LNCAP (cell line): ENCODE data around the gene AKR1B15.

Experiments
- TF ChIP-seq, protein P1 (sequence below): fragments of 450-650 bp; IDR thresholded peaks from 2 replicates; pipeline ENCODE4 v1.5.1; 2017; ENCODE audit warnings: mild to moderate bottlenecking

The AKR1B15 gene

DNA sequence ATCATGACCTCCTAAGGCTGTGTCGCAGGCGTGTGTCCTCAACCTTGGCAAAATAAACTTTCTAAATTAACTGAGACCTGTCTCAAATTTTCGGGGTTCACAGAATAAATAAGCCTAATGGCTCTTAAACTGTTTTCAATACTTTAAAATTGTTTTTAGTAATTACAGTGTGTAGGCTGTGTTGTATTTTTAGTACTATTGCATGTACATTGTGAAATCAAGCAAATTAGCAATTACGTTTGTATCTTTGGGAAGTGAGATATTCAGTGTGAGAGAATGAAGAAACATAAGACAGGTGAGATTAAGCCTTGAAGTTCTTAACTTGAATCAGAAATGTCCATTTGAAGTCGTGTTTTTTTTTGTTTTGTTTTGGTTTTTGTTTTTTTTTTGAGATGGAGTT, 26.3 kb upstream of the AKR1B15 start:
- TF ChIP-seq, protein P1, sequence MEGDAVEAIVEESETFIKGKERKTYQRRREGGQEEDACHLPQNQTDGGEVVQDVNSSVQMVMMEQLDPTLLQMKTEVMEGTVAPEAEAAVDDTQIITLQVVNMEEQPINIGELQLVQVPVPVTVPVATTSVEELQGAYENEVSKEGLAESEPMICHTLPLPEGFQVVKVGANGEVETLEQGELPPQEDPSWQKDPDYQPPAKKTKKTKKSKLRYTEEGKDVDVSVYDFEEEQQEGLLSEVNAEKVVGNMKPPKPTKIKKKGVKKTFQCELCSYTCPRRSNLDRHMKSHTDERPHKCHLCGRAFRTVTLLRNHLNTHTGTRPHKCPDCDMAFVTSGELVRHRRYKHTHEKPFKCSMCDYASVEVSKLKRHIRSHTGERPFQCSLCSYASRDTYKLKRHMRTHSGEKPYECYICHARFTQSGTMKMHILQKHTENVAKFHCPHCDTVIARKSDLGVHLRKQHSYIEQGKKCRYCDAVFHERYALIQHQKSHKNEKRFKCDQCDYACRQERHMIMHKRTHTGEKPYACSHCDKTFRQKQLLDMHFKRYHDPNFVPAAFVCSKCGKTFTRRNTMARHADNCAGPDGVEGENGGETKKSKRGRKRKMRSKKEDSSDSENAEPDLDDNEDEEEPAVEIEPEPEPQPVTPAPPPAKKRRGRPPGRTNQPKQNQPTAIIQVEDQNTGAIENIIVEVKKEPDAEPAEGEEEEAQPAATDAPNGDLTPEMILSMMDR: no peak

- TF ChIP-seq, protein P1: no peak
These were observed 20.9 kb upstream of the AKR1B15 start for GRCh38 chr7:134527979-134528371.

DNA sequence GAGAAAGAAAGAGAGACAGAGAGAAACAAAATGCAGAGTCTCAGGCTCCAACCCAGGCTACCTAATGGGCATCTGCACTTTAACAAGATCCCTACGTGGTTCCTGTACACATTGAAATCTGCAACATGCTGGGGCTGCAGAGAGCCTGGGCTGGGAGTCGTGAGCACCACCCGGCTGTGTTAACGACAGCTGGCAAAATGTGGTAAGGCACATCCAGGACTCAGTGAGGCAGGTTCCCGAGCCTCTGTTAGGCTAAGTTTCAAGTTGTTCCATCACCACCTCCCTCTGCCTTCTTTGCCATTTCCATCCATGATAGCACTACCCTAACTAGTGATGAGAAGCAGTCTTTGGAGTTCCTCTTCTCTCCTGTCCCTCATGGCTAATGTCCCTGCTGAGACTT, 20.2 kb upstream of the AKR1B15 start:
- TF ChIP-seq, protein P1: no peak

DNA sequence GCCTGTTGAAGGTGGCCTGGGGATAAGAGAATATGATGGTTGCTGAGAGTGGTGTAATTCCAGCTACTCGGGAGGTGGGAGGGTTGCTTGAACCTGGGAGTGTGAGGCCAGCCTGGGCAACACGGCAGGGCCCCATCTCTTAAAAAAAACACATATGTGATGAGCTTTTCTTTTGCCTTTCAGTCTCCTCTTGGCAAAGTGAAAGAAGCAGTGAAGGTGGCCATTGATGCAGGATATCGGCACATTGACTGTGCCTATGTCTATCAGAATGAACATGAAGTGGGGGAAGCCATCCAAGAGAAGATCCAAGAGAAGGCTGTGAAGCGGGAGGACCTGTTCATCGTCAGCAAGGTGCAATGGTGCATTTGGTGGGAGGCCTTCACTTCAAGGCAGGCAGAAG, 18.4 kb upstream of the AKR1B15 start:
- TF ChIP-seq, protein P1: no peak

DNA sequence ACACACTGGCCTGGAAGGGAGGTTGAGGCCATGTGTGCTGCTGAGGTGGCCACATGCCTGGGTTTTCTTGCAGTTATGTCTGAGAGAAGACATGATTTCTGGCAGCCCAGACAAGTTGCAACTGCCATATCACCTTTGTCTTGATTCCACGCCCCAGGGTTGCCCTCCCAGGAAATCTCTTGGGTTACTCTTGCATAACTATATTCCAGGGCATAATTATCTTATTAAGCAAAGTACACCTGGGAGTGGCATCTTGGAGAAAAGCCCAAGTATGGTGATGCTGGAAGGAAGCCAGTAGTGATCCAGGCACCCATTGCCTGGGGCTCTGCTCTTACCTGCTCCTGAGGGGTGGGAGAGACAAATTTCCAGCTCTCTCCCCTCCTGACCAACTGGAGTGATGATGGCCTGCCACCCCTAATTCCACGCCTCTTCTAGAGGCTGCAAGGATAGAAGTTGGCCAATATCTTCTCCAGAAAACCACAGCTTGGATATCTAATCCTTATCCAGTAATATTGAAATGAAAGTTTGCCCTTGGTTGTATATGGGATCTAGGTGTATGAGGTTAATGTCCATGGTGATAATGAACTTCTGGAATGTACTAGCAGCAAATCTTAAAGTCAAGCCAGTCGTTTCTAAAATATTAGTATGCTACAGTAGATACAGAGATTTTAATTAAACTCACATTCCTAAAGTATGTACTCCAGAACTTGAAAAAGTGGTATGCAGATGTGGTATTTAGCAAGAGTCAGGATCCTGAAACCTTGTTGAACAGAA, 16.5 kb upstream of the AKR1B15 start:
- TF ChIP-seq, protein P1: no peak

DNA sequence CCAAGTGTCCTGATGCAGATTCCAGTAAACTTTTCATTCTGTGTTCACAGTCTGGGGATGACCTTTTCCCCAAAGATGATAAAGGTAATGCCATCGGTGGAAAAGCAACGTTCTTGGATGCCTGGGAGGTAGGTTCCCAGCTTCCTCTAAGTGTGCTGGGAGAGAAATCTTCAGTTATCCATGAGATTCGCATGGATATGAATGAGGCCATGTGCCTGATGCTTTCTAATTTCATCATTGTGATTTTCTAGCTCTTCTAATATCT, 16.0 kb upstream of the AKR1B15 start:
- TF ChIP-seq, protein P1: no peak

- TF ChIP-seq, protein P1: no peak
These were observed 15.6 kb upstream of the AKR1B15 start for GRCh38 chr7:134533288-134533771.

DNA sequence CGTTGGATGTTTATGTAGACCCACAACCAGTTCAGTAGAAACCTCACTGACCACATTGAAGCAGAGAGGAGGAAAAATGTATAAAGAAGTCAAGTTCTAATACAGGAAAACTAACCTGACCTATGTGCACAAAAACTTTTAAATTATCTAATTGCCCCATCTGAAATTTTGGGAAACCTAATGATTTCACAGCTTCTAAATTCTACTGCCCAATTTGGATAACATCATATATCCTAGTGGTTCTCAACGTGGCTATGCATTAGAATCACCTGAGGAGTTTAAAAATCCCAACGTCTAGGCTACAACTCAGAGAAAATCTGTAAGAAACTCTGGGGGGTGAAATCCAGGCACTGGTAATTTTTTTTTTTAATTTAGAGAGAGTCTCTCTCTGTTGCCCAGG, 14.3 kb upstream of the AKR1B15 start:
- TF ChIP-seq, protein P1: no peak
